HG02840 (cell line): ENCODE data around the gene HIVEP2.

Experiments
- ATAC-seq: cut with Tn5 transposase; IDR thresholded peaks from one replicate; pipeline ENCODE4 v1.9.1; 2021; ENCODE audit warnings: mild to moderate bottlenecking, moderate library complexity, moderate number of reproducible peaks; ENCODE audit not compliant: unreplicated experiment, low FRiP score

The HIVEP2 gene

GRCh38 chr6:142872376-142872775 lies 72.6 kb downstream of the HIVEP2 start:
- ATAC-seq = no peak

- peak; percentile 85 for ATAC-seq
These were observed 73.1 kb downstream of the HIVEP2 start for GRCh38 chr6:142871910-142872331.

GRCh38 chr6:142870787-142871415 lies 74.1 kb downstream of the HIVEP2 start:
- no peak for ATAC-seq

- ATAC-seq = no peak
These were observed 76.1 kb downstream of the HIVEP2 start for GRCh38 chr6:142868917-142869316.

GRCh38 chr6:142867988-142868812 lies 76.8 kb downstream of the HIVEP2 start:
- ATAC-seq = no peak

- no peak for ATAC-seq
These were observed 77.6 kb downstream of the HIVEP2 start for GRCh38 chr6:142867355-142867801.

GRCh38 chr6:142863981-142864380 lies 81.0 kb downstream of the HIVEP2 start:
- no peak for ATAC-seq

GRCh38 chr6:142861711-142862110 lies 83.3 kb downstream of the HIVEP2 start:
- no peak for ATAC-seq

- no peak for ATAC-seq
These were observed 84.5 kb downstream of the HIVEP2 start for GRCh38 chr6:142860498-142860897.

- no peak for ATAC-seq
These were observed 87.0 kb downstream of the HIVEP2 start for GRCh38 chr6:142857796-142858555.

- ATAC-seq = peak; percentile 34
These were observed 87.7 kb downstream of the HIVEP2 start for GRCh38 chr6:142857233-142857761.

- ATAC-seq = peak; percentile 61
These were observed 88.2 kb downstream of the HIVEP2 start for GRCh38 chr6:142856624-142857232.

- ATAC-seq = peak; percentile 32
These were observed 88.9 kb downstream of the HIVEP2 start for GRCh38 chr6:142855893-142856623.

- no peak for ATAC-seq
These were observed 90.1 kb downstream of the HIVEP2 start for GRCh38 chr6:142854589-142855488.

GRCh38 chr6:142853244-142854180 lies 91.5 kb downstream of the HIVEP2 start:
- no peak for ATAC-seq

- no peak for ATAC-seq
These were observed 93.4 kb downstream of the HIVEP2 start for GRCh38 chr6:142851601-142852000.

- ATAC-seq = no peak
These were observed 94.1 kb downstream of the HIVEP2 start for GRCh38 chr6:142850679-142851423.
